ENCODE measurements around the gene UBE2J2. TPM values are rescaled to one million over a fixed set of nuclear protein-coding genes. Genes with fewer than 3 reads are reported as not detected.
A peak's percentile ranks its signal among the peaks of the same experiment; 100 is the strongest.

UBE2J2 gene
- total and polyA plus RNA-seq, 4 donors = 36.0 to 57.4 (median 47.1) TPM

- Histone ChIP-seq H3K4me1 (ENCODE audit: control insufficient read depth in 5 of 5, insufficient read depth in 5 of 5, low read length in 5 of 5) (peaks cover 0 to 26% (median 0%) of the 10 kb centered on the region in 5 donors), H3K27me3 (ENCODE audit: control insufficient read depth in 3 of 3, insufficient read depth in 3 of 3, low read length in 2 of 3) (no peaks in the 10 kb centered on the region), H3K4me3 (no peak overlapping the region), H3K9me3 (ENCODE audit: control insufficient read depth in 4 of 4, insufficient read depth in 3 of 4, low read length in 3 of 4) (peaks cover 0 to 2% (median 0%) of the 10 kb centered on the region in 4 donors), H3K36me3 (ENCODE audit: control insufficient read depth in 4 of 4, insufficient read depth in 4 of 4, low read length in 4 of 4) (peaks cover 5 to 52% (median 10%) of the 10 kb centered on the region in 4 donors), H3K27ac (ENCODE audit: low read depth in 1 of 2, low read length in 1 of 2) (peak overlapping the region in 1 of 2 donors; percentile 9), H3K9ac (ENCODE audit: insufficient read depth in 1 of 2, low read length in 2 of 2) (no peak overlapping the region)
- DNase-seq (no peak), ATAC-seq (ENCODE audit: insufficient read depth, low FRiP score) (no peak)
- WGBS, 2 donors = 93 to 94% methylated on average over 20 to 21 of the region's 21 CpGs
- no peak for TF ChIP-seq CTCF (IDR thresholded peaks at IDR 0.05; ENCODE audit: control extremely low read depth, extremely low read depth)
Observed at GRCh38 chr1:1215881-1216605, 57.6 kb downstream of the UBE2J2 start.

- no peak for ATAC-seq (ENCODE audit: insufficient read depth, low FRiP score)
- Histone ChIP-seq H3K36me3 (ENCODE audit: control insufficient read depth in 4 of 4, insufficient read depth in 4 of 4, low read length in 4 of 4) (peaks cover 5 to 44% (median 10%) of the 10 kb centered on the region in 4 donors), H3K27me3 (ENCODE audit: control insufficient read depth in 3 of 3, insufficient read depth in 3 of 3, low read length in 2 of 3) (no peaks in the 10 kb centered on the region), H3K9me3 (ENCODE audit: control insufficient read depth in 4 of 4, insufficient read depth in 3 of 4, low read length in 3 of 4) (peaks cover 0 to 2% (median 0%) of the 10 kb centered on the region in 4 donors), H3K4me1 (ENCODE audit: control insufficient read depth in 5 of 5, insufficient read depth in 5 of 5, low read length in 5 of 5) (peaks cover 0 to 26% (median 0%) of the 10 kb centered on the region in 5 donors), H3K27ac (ENCODE audit: low read depth in 1 of 2, low read length in 1 of 2) (peak overlapping the region in 1 of 2 donors; percentile 9), H3K4me3 (no peak overlapping the region), H3K9ac (ENCODE audit: insufficient read depth in 1 of 2, low read length in 2 of 2) (no peak overlapping the region)
- DNase-seq = no peak
- 43 to 48% methylated on average over 11 of the region's 11 CpGs for WGBS, 2 donors
- no peak for TF ChIP-seq CTCF (IDR thresholded peaks at IDR 0.05; ENCODE audit: control extremely low read depth, extremely low read depth)
Observed at GRCh38 chr1:1215080-1215676, 58.5 kb downstream of the UBE2J2 start.

- TF ChIP-seq CTCF (IDR thresholded peaks at IDR 0.05; ENCODE audit: control extremely low read depth, extremely low read depth) = no peak
- H3K27ac ChIP-seq (ENCODE audit: low read depth in 1 of 2, low read length in 1 of 2) = peak within 1 kb of the TSS; percentile 51 to 69
Observed at GRCh38 chr1:1213345-1214265, 60.0 kb downstream of the UBE2J2 start, which contains the start of gene TNFRSF4. TNFRSF4 (minus strand) TSS chr1:1214153; CDS start chr1:1214127, 26 bp downstream.

More at GRCh38 chr1:1213345-1214265, 60.0 kb downstream of the UBE2J2 start, which contains the start of gene TNFRSF4:
- Histone ChIP-seq H3K4me3 (peak within 1 kb of the TSS; percentile 33), H3K4me1 (ENCODE audit: control insufficient read depth in 5 of 5, insufficient read depth in 5 of 5, low read length in 5 of 5) (peaks cover 0 to 29% (median 0%) of the 10 kb centered on the region in 5 donors), H3K27me3 (ENCODE audit: control insufficient read depth in 3 of 3, insufficient read depth in 3 of 3, low read length in 2 of 3) (peaks cover 0 to 2% (median 0%) of the 10 kb centered on the region in 3 donors), H3K36me3 (ENCODE audit: control insufficient read depth in 4 of 4, insufficient read depth in 4 of 4, low read length in 4 of 4) (peaks cover 5 to 30% (median 8%) of the 10 kb centered on the region in 4 donors), H3K9ac (ENCODE audit: insufficient read depth in 1 of 2, low read length in 2 of 2) (no peak within 1 kb of the TSS), H3K9me3 (ENCODE audit: control insufficient read depth in 4 of 4, insufficient read depth in 3 of 4, low read length in 3 of 4) (peaks cover 0 to 2% (median 0%) of the 10 kb centered on the region in 4 donors)
- ATAC-seq (ENCODE audit: insufficient read depth, low FRiP score) = no peak
- DNase-seq = no peak
- 28 to 37% methylated on average over 43 to 56 of the region's 56 CpGs for WGBS, 2 donors
